ENCODE measurements around the gene INTS3.
A peak's percentile ranks its signal among the peaks of the same experiment; 100 is the strongest.

The INTS3 gene, protein sequence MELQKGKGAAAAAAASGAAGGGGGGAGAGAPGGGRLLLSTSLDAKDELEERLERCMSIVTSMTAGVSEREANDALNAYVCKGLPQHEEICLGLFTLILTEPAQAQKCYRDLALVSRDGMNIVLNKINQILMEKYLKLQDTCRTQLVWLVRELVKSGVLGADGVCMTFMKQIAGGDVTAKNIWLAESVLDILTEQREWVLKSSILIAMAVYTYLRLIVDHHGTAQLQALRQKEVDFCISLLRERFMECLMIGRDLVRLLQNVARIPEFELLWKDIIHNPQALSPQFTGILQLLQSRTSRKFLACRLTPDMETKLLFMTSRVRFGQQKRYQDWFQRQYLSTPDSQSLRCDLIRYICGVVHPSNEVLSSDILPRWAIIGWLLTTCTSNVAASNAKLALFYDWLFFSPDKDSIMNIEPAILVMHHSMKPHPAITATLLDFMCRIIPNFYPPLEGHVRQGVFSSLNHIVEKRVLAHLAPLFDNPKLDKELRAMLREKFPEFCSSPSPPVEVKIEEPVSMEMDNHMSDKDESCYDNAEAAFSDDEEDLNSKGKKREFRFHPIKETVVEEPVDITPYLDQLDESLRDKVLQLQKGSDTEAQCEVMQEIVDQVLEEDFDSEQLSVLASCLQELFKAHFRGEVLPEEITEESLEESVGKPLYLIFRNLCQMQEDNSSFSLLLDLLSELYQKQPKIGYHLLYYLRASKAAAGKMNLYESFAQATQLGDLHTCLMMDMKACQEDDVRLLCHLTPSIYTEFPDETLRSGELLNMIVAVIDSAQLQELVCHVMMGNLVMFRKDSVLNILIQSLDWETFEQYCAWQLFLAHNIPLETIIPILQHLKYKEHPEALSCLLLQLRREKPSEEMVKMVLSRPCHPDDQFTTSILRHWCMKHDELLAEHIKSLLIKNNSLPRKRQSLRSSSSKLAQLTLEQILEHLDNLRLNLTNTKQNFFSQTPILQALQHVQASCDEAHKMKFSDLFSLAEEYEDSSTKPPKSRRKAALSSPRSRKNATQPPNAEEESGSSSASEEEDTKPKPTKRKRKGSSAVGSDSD

GRCh38 chr1:153727463-153728304 is at the start of gene INTS3:
TSS of gene INTS3 (plus strand) at chr1:153728050. CDS start at chr1:153728635, 585 bp downstream.
- Histone ChIP-seq H3K9me3 (no peaks in the 10 kb centered on the region), H3K36me3 (no peaks in the 10 kb centered on the region), H3K4me3 (peak within 1 kb of the TSS; percentile 66 to 73), H3K27ac (peak within 1 kb of the TSS; percentile 95 to 98), H3K27me3 (no peaks in the 10 kb centered on the region), H3K4me1 (peaks cover 0 to 48% (median 29%) of the 10 kb centered on the region in 4 donors)
- DNase-seq, result peak; percentile 100
- intact Hi-C loops (cut with DNase I; ENCODE audit: low total_unique reads), result no loop called here
- TF ChIP-seq, protein P1, sequence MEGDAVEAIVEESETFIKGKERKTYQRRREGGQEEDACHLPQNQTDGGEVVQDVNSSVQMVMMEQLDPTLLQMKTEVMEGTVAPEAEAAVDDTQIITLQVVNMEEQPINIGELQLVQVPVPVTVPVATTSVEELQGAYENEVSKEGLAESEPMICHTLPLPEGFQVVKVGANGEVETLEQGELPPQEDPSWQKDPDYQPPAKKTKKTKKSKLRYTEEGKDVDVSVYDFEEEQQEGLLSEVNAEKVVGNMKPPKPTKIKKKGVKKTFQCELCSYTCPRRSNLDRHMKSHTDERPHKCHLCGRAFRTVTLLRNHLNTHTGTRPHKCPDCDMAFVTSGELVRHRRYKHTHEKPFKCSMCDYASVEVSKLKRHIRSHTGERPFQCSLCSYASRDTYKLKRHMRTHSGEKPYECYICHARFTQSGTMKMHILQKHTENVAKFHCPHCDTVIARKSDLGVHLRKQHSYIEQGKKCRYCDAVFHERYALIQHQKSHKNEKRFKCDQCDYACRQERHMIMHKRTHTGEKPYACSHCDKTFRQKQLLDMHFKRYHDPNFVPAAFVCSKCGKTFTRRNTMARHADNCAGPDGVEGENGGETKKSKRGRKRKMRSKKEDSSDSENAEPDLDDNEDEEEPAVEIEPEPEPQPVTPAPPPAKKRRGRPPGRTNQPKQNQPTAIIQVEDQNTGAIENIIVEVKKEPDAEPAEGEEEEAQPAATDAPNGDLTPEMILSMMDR (IDR thresholded peaks at IDR 0.05), result no peak

DNA sequence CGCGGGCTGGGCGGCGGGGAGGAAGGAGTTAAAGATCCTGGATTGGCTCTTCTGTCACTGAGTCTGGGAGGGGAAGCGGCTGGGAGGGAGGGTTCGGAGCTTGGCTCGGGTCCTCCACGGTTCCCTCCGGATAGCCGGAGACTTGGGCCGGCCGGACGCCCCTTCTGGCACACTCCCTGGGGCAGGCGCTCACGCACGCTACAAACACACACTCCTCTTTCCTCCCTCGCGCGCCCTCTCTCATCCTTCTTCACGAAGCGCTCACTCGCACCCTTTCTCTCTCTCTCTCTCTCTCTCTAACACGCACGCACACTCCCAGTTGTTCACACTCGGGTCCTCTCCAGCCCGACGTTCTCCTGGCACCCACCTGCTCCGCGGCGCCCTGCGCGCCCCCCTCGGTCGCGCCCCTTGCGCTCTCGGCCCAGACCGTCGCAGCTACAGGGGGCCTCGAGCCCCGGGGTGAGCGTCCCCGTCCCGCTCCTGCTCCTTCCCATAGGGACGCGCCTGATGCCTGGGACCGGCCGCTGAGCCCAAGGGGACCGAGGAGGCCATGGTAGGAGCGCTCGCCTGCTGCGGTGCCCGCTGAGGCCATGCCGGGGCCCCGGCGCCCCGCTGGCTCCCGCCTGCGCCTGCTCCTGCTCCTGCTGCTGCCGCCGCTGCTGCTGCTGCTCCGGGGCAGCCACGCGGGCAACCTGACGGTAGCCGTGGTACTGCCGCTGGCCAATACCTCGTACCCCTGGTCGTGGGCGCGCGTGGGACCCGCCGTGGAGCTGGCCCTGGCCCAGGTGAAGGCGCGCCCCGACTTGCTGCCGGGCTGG is 49.1 kb upstream of the INTS3 start, which contains the start of gene NPR1:
Gene NPR1 (plus strand): TSS at position 170 of the 818 bp plus-strand sequence. CDS start 421 bp downstream, at position 591.
- Histone ChIP-seq H3K4me3 (peak within 1 kb of the TSS; percentile 68 to 76), H3K36me3 (peaks cover 0 to 13% (median 4%) of the 10 kb centered on the region in 3 donors), H3K4me1 (peaks cover 0 to 35% (median 15%) of the 10 kb centered on the region in 4 donors), H3K27me3 (no peaks in the 10 kb centered on the region), H3K27ac (peak within 1 kb of the TSS; percentile 84 to 86), H3K9me3 (no peaks in the 10 kb centered on the region)
- intact Hi-C loops (cut with DNase I; ENCODE audit: low total_unique reads), result loop anchor here (2.0 to 10.0 kb wide), 4 partner anchors 69 to 306 kb away; partner anchors contain the start of genes DENND4B and RAB13
- TF ChIP-seq, protein P1 (IDR thresholded peaks at IDR 0.05), result no peak
- DNase-seq, result peak; percentile 81 to 89

- intact Hi-C loops (cut with DNase I; ENCODE audit: low total_unique reads), result loop anchor here (2.0 to 10.0 kb wide), 4 partner anchors 68 to 305 kb away; partner anchors contain the start of genes DENND4B and RAB13
- DNase-seq, result no peak
- H3K36me3 ChIP-seq, result peaks cover 0 to 13% (median 4%) of the 10 kb centered on the region in 3 donors
- no peaks in the 10 kb centered on the region for H3K27me3 ChIP-seq
- peak overlapping the region; percentile 84 to 86 for H3K27ac ChIP-seq
- TF ChIP-seq, protein P1 (IDR thresholded peaks at IDR 0.05), result peak; percentile 40 to 44
- H3K4me1 ChIP-seq, result peaks cover 0 to 37% (median 15%) of the 10 kb centered on the region in 4 donors
- peak overlapping the region; percentile 68 to 76 for H3K4me3 ChIP-seq
- H3K9me3 ChIP-seq, result no peaks in the 10 kb centered on the region
Observed at GRCh38 chr1:153679337-153680119, 48.3 kb upstream of the INTS3 start.

DNA sequence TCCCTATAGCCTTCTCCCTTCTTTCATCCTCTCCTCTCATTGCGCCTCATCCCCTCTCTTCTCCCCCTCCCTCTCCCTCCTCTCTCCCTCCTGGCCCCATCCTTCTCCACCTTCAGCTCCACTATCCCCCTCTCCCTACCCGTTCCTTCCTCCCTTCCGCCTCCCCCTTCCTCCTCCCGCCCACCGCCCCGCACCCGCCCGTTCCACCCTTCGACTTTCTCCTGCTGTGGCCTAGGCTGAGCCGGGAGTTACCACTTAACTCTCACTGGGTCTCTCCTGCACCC is 47.8 kb upstream of the INTS3 start:
- H3K36me3 ChIP-seq, result peaks cover 0 to 18% (median 4%) of the 10 kb centered on the region in 3 donors
- no peaks in the 10 kb centered on the region for H3K27me3 ChIP-seq
- no peaks in the 10 kb centered on the region for H3K9me3 ChIP-seq
- H3K27ac ChIP-seq, result peak overlapping the region; percentile 84 to 86
- H3K4me1 ChIP-seq, result peaks cover 0 to 37% (median 15%) of the 10 kb centered on the region in 4 donors
- no peak for DNase-seq
- TF ChIP-seq, protein P1 (IDR thresholded peaks at IDR 0.05), result no peak
- intact Hi-C loops (cut with DNase I; ENCODE audit: low total_unique reads), result no loop called here
- peak overlapping the region; percentile 68 to 76 for H3K4me3 ChIP-seq

Measured in tibial artery (tissue), 4 donors.